Bronchus fibroblast of lung (primary cell): ENCODE measurements around the gene OR51A7. TPM values are rescaled to one million over a fixed set of nuclear protein-coding genes. Genes with fewer than 3 reads are reported as not detected.

Experiments
- total RNA-seq: library from RNA; depleted of rRNA; stranded (reverse); fragments of >200 nt; gene quantifications from 2 replicates; pipeline ENCODE4 v1.2.3, GENCODE V29; 2015

OR51A7 gene
- total RNA-seq = not detected in 2 replicates

GRCh38 chr11:4903484-4903883, at the start of gene OR51A7:
TSS of gene OR51A7 (plus strand) at chr11:4903783. CDS start at chr11:4907370, 3,587 bp downstream.

GRCh38 chr11:4881860-4882500, 21.6 kb upstream of the OR51A7 start, which contains the start of gene OR51T1:
TSS of gene OR51T1 (plus strand) at chr11:4881900. CDS start at chr11:4881900, 0 bp downstream.

DNA sequence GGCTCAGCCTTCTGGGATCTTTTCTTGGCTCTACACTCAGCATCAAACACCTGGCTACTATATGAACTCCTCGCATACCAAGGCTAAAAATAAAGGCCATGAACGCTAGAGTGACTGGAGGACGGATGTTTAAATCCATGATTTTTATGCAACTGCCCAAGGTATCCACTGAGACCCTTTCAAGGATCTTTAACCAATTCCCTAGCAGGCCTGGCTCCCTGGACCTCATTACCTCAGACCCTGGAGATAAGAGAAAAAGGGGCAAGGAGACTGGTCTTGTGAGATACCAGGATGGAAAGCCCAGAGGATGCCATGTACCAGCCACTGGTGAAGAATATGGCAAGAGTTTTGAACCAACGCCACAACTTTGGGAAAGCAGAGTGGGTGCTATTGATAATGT, 15.7 kb downstream of the OR51A7 start, which contains the start of gene OR51G2:
Gene OR51G2, minus strand, starts transcription at position 101 of the 400 bp plus-strand sequence. CDS start 3,687 bp downstream, outside the sequence.

DNA sequence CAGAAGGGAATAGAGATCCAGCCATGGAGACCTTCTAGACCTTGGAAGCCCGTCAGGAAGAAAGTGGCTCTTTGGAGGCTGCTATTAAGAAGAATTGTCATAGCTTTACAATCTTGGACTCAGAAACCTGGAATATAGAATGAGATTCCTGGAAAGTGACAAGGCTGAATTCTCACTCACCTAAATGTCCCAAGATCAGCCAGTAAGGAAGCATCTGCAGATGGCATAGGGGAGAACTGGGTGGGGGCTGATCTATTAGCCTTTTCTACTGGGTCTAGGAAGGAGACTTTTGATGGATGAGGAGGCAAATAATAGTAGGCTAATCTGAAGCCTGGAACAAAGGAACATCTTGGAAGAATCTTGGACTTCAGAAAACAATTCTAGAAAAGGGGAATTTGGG, 20.7 kb downstream of the OR51A7 start, which contains the start of gene OR51G1:
Gene OR51G1, minus strand, starts transcription at position 101 of the 400 bp plus-strand sequence. Its CDS starts 0 bp downstream, at position 101.

DNA sequence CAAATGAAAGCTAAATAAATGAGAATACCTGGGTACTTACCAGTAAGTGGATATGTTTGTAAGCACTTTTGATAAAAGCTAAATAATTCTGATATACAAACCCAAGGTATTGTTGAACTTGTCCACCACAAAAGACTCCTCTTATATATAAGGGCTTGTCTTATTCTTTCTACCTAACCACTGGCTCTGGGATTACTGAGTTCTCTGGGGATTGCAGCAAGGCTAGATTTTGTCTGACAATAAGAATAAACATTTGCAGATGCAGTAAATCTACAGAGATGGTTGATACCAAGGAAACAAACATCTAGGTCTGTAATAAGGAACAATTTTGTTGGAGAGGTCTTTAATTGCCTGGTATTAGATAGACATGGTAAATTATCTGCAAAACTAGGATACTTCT, 43.9 kb downstream of the OR51A7 start, which contains the start of gene OR51A4:
Gene OR51A4, minus strand, starts transcription at position 101 of the 400 bp plus-strand sequence. CDS start 505 bp downstream, outside the sequence.

DNA sequence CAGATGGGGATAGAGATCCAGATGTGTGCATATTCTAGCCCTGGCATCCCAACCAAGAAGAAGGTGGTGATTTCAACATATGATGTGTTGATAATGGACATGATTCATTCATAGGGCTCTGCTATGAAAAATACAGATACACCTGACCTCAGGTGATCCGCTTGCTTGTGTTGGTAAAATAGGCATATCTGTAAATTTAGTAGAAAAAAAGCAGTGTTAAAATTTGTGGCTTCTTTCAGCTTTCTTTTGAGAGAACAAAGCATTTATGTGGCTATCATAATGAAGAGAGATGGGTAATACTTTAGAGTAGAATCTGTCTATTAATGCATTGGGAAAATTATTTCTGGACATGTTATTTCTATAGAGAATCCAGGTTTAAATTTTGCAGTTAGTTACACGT, 52.0 kb downstream of the OR51A7 start, which contains the start of gene OR51A2:
Gene OR51A2, minus strand, starts transcription at position 101 of the 400 bp plus-strand sequence. Its CDS starts 0 bp downstream, at position 101.

Other genes with a start within 250 kb of the OR51A7 start
- gene OR51E2, start 205.9 kb upstream of the OR51A7 start, total RNA-seq = not detected in 2 replicates
- not detected in 2 replicates for gene MMP26, start 199.0 kb upstream of the OR51A7 start, total RNA-seq
- not detected in 2 replicates for gene OR51F1, start 133.8 kb upstream of the OR51A7 start, total RNA-seq
- gene OR52R1, start 99.4 kb upstream of the OR51A7 start, total RNA-seq = not detected in 2 replicates
- gene OR51F2, start 82.5 kb upstream of the OR51A7 start, total RNA-seq = not detected in 2 replicates
- gene OR51S1, start 54.6 kb upstream of the OR51A7 start, total RNA-seq = not detected in 2 replicates
- gene OR51T1, start 21.9 kb upstream of the OR51A7 start, total RNA-seq = not detected in 2 replicates
- not detected in 2 replicates for gene OR51G2, start 15.6 kb downstream of the OR51A7 start, total RNA-seq
- not detected in 2 replicates for gene OR51G1, start 20.6 kb downstream of the OR51A7 start, total RNA-seq
- gene OR51A4, start 43.8 kb downstream of the OR51A7 start, total RNA-seq = not detected in 2 replicates
- not detected in 2 replicates for gene OR51A2, start 51.9 kb downstream of the OR51A7 start, total RNA-seq
- gene OR51L1, start 91.1 kb downstream of the OR51A7 start, total RNA-seq = not detected in 2 replicates
- gene OR52J3, start 142.7 kb downstream of the OR51A7 start, total RNA-seq = not detected in 2 replicates
- not detected in 2 replicates for gene OR52E2, start 155.8 kb downstream of the OR51A7 start, total RNA-seq
- gene OR52E1, start 165.8 kb downstream of the OR51A7 start, total RNA-seq = not detected in 2 replicates
- gene OR52A5, start 234.6 kb downstream of the OR51A7 start, total RNA-seq = not detected in 2 replicates